ENCODE data around the gene LMF1. TPM values are rescaled to one million over a fixed set of nuclear protein-coding genes. Genes with fewer than 3 reads are reported as not detected.

Gene LMF1
- polyA plus RNA-seq, 2 donors: 8.2 to 17.2 TPM

- H3K4me1 ChIP-seq (ENCODE audit: control insufficient read depth in 2 of 2, insufficient read depth in 2 of 2, low read length in 1 of 2): peaks cover 6 to 13% of the 10 kb centered on the region in 2 donors
- peaks cover 2 to 8% of the 10 kb centered on the region in 2 donors for H3K36me3 ChIP-seq (ENCODE audit: control insufficient read depth in 2 of 2, insufficient read depth in 2 of 2, low read length in 1 of 2)
- peaks cover 0 to 3% of the 10 kb centered on the region in 2 donors for H3K9me3 ChIP-seq (ENCODE audit: control insufficient read depth in 2 of 2, insufficient read depth in 1 of 2, low read depth in 1 of 2, low read length in 1 of 2)
- no peaks in the 10 kb centered on the region for H3K27me3 ChIP-seq (ENCODE audit: control insufficient read depth in 1 of 2, insufficient read depth in 2 of 2, low read length in 2 of 2)
- H3K27ac ChIP-seq (ENCODE audit: low read depth in 2 of 2, low read length in 1 of 2): no peak overlapping the region
- 93 to 94% methylated on average over 41 of the region's 41 CpGs for WGBS, 2 donors
- H3K4me3 ChIP-seq (ENCODE audit: low read depth in 1 of 2, low read length in 2 of 2): no peak overlapping the region
Measured at GRCh38 chr16:967546-968295, 3.1 kb downstream of the LMF1 start.

GRCh38 chr16:967077-967541 is 3.7 kb downstream of the LMF1 start:
- WGBS, 2 donors: 90% methylated on average over 20 of the region's 20 CpGs
- Histone ChIP-seq H3K4me1 (ENCODE audit: control insufficient read depth in 2 of 2, insufficient read depth in 2 of 2, low read length in 1 of 2) (peaks cover 6 to 13% of the 10 kb centered on the region in 2 donors), H3K36me3 (ENCODE audit: control insufficient read depth in 2 of 2, insufficient read depth in 2 of 2, low read length in 1 of 2) (peaks cover 2 to 8% of the 10 kb centered on the region in 2 donors), H3K9me3 (ENCODE audit: control insufficient read depth in 2 of 2, insufficient read depth in 1 of 2, low read depth in 1 of 2, low read length in 1 of 2) (peaks cover 0 to 3% of the 10 kb centered on the region in 2 donors), H3K27ac (ENCODE audit: low read depth in 2 of 2, low read length in 1 of 2) (no peak overlapping the region), H3K4me3 (ENCODE audit: low read depth in 1 of 2, low read length in 2 of 2) (no peak overlapping the region), H3K27me3 (ENCODE audit: control insufficient read depth in 1 of 2, insufficient read depth in 2 of 2, low read length in 2 of 2) (no peaks in the 10 kb centered on the region)

- Histone ChIP-seq H3K36me3 (ENCODE audit: control insufficient read depth in 2 of 2, insufficient read depth in 2 of 2, low read length in 1 of 2) (peaks cover 2 to 8% of the 10 kb centered on the region in 2 donors), H3K27me3 (ENCODE audit: control insufficient read depth in 1 of 2, insufficient read depth in 2 of 2, low read length in 2 of 2) (no peaks in the 10 kb centered on the region), H3K27ac (ENCODE audit: low read depth in 2 of 2, low read length in 1 of 2) (no peak overlapping the region), H3K9me3 (ENCODE audit: control insufficient read depth in 2 of 2, insufficient read depth in 1 of 2, low read depth in 1 of 2, low read length in 1 of 2) (peaks cover 0 to 3% of the 10 kb centered on the region in 2 donors), H3K4me1 (ENCODE audit: control insufficient read depth in 2 of 2, insufficient read depth in 2 of 2, low read length in 1 of 2) (peaks cover 6 to 13% of the 10 kb centered on the region in 2 donors), H3K4me3 (ENCODE audit: low read depth in 1 of 2, low read length in 2 of 2) (no peak overlapping the region)
- 96 to 98% methylated on average over 10 of the region's 10 CpGs for WGBS, 2 donors
Measured at GRCh38 chr16:966505-966904, 4.3 kb downstream of the LMF1 start.

- no peak overlapping the region for H3K27ac ChIP-seq (ENCODE audit: low read depth in 2 of 2, low read length in 1 of 2)
- WGBS, 2 donors: 95 to 98% methylated on average over 18 of the region's 18 CpGs
Measured at GRCh38 chr16:966035-966434, 4.7 kb downstream of the LMF1 start.

GRCh38 chr16:965487-965886 is 5.3 kb downstream of the LMF1 start:
- Histone ChIP-seq H3K27me3 (ENCODE audit: control insufficient read depth in 1 of 2, insufficient read depth in 2 of 2, low read length in 2 of 2) (no peaks in the 10 kb centered on the region), H3K36me3 (ENCODE audit: control insufficient read depth in 2 of 2, insufficient read depth in 2 of 2, low read length in 1 of 2) (peaks cover 2 to 8% of the 10 kb centered on the region in 2 donors), H3K9me3 (ENCODE audit: control insufficient read depth in 2 of 2, insufficient read depth in 1 of 2, low read depth in 1 of 2, low read length in 1 of 2) (peaks cover 0 to 3% of the 10 kb centered on the region in 2 donors), H3K4me1 (ENCODE audit: control insufficient read depth in 2 of 2, insufficient read depth in 2 of 2, low read length in 1 of 2) (peaks cover 6 to 9% of the 10 kb centered on the region in 2 donors), H3K4me3 (ENCODE audit: low read depth in 1 of 2, low read length in 2 of 2) (no peak overlapping the region), H3K27ac (ENCODE audit: low read depth in 2 of 2, low read length in 1 of 2) (no peak overlapping the region)
- 97 to 98% methylated on average over 4 of the region's 4 CpGs for WGBS, 2 donors

More at GRCh38 chr16:966035-966434, 4.7 kb downstream of the LMF1 start:
- H3K4me3 ChIP-seq (ENCODE audit: low read depth in 1 of 2, low read length in 2 of 2): no peak overlapping the region
- peaks cover 2 to 8% of the 10 kb centered on the region in 2 donors for H3K36me3 ChIP-seq (ENCODE audit: control insufficient read depth in 2 of 2, insufficient read depth in 2 of 2, low read length in 1 of 2)
- H3K27me3 ChIP-seq (ENCODE audit: control insufficient read depth in 1 of 2, insufficient read depth in 2 of 2, low read length in 2 of 2): no peaks in the 10 kb centered on the region
- H3K4me1 ChIP-seq (ENCODE audit: control insufficient read depth in 2 of 2, insufficient read depth in 2 of 2, low read length in 1 of 2): peaks cover 6 to 9% of the 10 kb centered on the region in 2 donors
- peaks cover 0 to 3% of the 10 kb centered on the region in 2 donors for H3K9me3 ChIP-seq (ENCODE audit: control insufficient read depth in 2 of 2, insufficient read depth in 1 of 2, low read depth in 1 of 2, low read length in 1 of 2)

- H3K4me1 ChIP-seq (ENCODE audit: control insufficient read depth in 2 of 2, insufficient read depth in 2 of 2, low read length in 1 of 2): peaks cover 6 to 8% of the 10 kb centered on the region in 2 donors
- H3K9me3 ChIP-seq (ENCODE audit: control insufficient read depth in 2 of 2, insufficient read depth in 1 of 2, low read depth in 1 of 2, low read length in 1 of 2): peaks cover 0 to 3% of the 10 kb centered on the region in 2 donors
- H3K27me3 ChIP-seq (ENCODE audit: control insufficient read depth in 1 of 2, insufficient read depth in 2 of 2, low read length in 2 of 2): no peaks in the 10 kb centered on the region
- no peak overlapping the region for H3K27ac ChIP-seq (ENCODE audit: low read depth in 2 of 2, low read length in 1 of 2)
- peaks cover 2 to 8% of the 10 kb centered on the region in 2 donors for H3K36me3 ChIP-seq (ENCODE audit: control insufficient read depth in 2 of 2, insufficient read depth in 2 of 2, low read length in 1 of 2)
- H3K4me3 ChIP-seq (ENCODE audit: low read depth in 1 of 2, low read length in 2 of 2): no peak overlapping the region
- 95 to 96% methylated on average over 13 of the region's 13 CpGs for WGBS, 2 donors
Measured at GRCh38 chr16:965036-965395, 5.8 kb downstream of the LMF1 start.

GRCh38 chr16:964356-965035 is 6.3 kb downstream of the LMF1 start:
- Histone ChIP-seq H3K4me1 (ENCODE audit: control insufficient read depth in 2 of 2, insufficient read depth in 2 of 2, low read length in 1 of 2) (peaks cover 2 to 3% of the 10 kb centered on the region in 2 donors), H3K27ac (ENCODE audit: low read depth in 2 of 2, low read length in 1 of 2) (no peak overlapping the region), H3K9me3 (ENCODE audit: control insufficient read depth in 2 of 2, insufficient read depth in 1 of 2, low read depth in 1 of 2, low read length in 1 of 2) (peaks cover 0 to 3% of the 10 kb centered on the region in 2 donors), H3K27me3 (ENCODE audit: control insufficient read depth in 1 of 2, insufficient read depth in 2 of 2, low read length in 2 of 2) (no peaks in the 10 kb centered on the region), H3K4me3 (ENCODE audit: low read depth in 1 of 2, low read length in 2 of 2) (no peak overlapping the region), H3K36me3 (ENCODE audit: control insufficient read depth in 2 of 2, insufficient read depth in 2 of 2, low read length in 1 of 2) (peaks cover 2 to 8% of the 10 kb centered on the region in 2 donors)
- 80 to 84% methylated on average over 27 of the region's 27 CpGs for WGBS, 2 donors

GRCh38 chr16:963913-964312 is 6.9 kb downstream of the LMF1 start:
- H3K9me3 ChIP-seq (ENCODE audit: control insufficient read depth in 2 of 2, insufficient read depth in 1 of 2, low read depth in 1 of 2, low read length in 1 of 2): peaks cover 0 to 3% of the 10 kb centered on the region in 2 donors
- H3K27me3 ChIP-seq (ENCODE audit: control insufficient read depth in 1 of 2, insufficient read depth in 2 of 2, low read length in 2 of 2): no peaks in the 10 kb centered on the region
- no peaks in the 10 kb centered on the region for H3K4me1 ChIP-seq (ENCODE audit: control insufficient read depth in 2 of 2, insufficient read depth in 2 of 2, low read length in 1 of 2)
- peaks cover 2 to 8% of the 10 kb centered on the region in 2 donors for H3K36me3 ChIP-seq (ENCODE audit: control insufficient read depth in 2 of 2, insufficient read depth in 2 of 2, low read length in 1 of 2)
- 72 to 80% methylated on average over 17 of the region's 17 CpGs for WGBS, 2 donors
- no peak overlapping the region for H3K27ac ChIP-seq (ENCODE audit: low read depth in 2 of 2, low read length in 1 of 2)
- H3K4me3 ChIP-seq (ENCODE audit: low read depth in 1 of 2, low read length in 2 of 2): no peak overlapping the region

GRCh38 chr16:962901-963814 is 7.6 kb downstream of the LMF1 start:
- Histone ChIP-seq H3K36me3 (ENCODE audit: control insufficient read depth in 2 of 2, insufficient read depth in 2 of 2, low read length in 1 of 2) (peaks cover 2 to 8% of the 10 kb centered on the region in 2 donors), H3K4me3 (ENCODE audit: low read depth in 1 of 2, low read length in 2 of 2) (no peak overlapping the region), H3K27me3 (ENCODE audit: control insufficient read depth in 1 of 2, insufficient read depth in 2 of 2, low read length in 2 of 2) (no peaks in the 10 kb centered on the region), H3K9me3 (ENCODE audit: control insufficient read depth in 2 of 2, insufficient read depth in 1 of 2, low read depth in 1 of 2, low read length in 1 of 2) (peaks cover 0 to 3% of the 10 kb centered on the region in 2 donors), H3K4me1 (ENCODE audit: control insufficient read depth in 2 of 2, insufficient read depth in 2 of 2, low read length in 1 of 2) (no peaks in the 10 kb centered on the region), H3K27ac (ENCODE audit: low read depth in 2 of 2, low read length in 1 of 2) (no peak overlapping the region)
- 89 to 91% methylated on average over 23 of the region's 23 CpGs for whole genome bisulfite sequencing, 2 donors
